Memory B cell (primary cell): ENCODE data around the gene PRKAR1A.
"Not testable (repeated sequence)": the region's sequence is repeated elsewhere in the genome, so short reads cannot be mapped to it uniquely, and the experiment has no call there.

Experiments
- ATAC-seq: fragments of 150-1000 bp; cut with Tn5 transposase; 2 replicates; pipeline ENCODE4 v1.10.0; 2021; ENCODE audit warnings: low read depth, mild to moderate bottlenecking, moderate library complexity
- DNase-seq, 2 donors: peaks; one replicate each; pipeline ENCODE4 v3.0.0; 2022; ENCODE audit warnings: low spot score in 2 of 2
- H3K27ac Mint-ChIP-seq: one replicate; pipeline ENCODE4 v1.8.0; 2022; ENCODE audit warnings: mild to moderate bottlenecking, moderate library complexity, mixed read lengths
- H3K27me3 Mint-ChIP-seq: one replicate; pipeline ENCODE4 v1.8.0; 2022; ENCODE audit warnings: mixed read lengths
- H3K36me3 Mint-ChIP-seq: one replicate; pipeline ENCODE4 v1.8.0; 2022; ENCODE audit warnings: mild to moderate bottlenecking, mixed read lengths
- H3K4me1 Mint-ChIP-seq: one replicate; pipeline ENCODE4 v1.8.0; 2022; ENCODE audit warnings: mixed read lengths
- H3K4me3 Mint-ChIP-seq: one replicate; pipeline ENCODE4 v1.8.0; 2022; ENCODE audit warnings: mild to moderate bottlenecking, moderate library complexity, mixed read lengths
- H3K9me3 Mint-ChIP-seq: one replicate; pipeline ENCODE4 v1.8.0; 2022; ENCODE audit warnings: mixed read lengths

The PRKAR1A gene

GRCh38 chr17:68518063-68518815 lies 6.0 kb downstream of the PRKAR1A start:
- H3K36me3 Mint-ChIP-seq, result peaks cover 31% of the 10 kb centered on the region
- no peak overlapping the region for H3K27ac Mint-ChIP-seq
- H3K4me3 Mint-ChIP-seq, result no peak overlapping the region
- H3K27me3 Mint-ChIP-seq, result no peaks in the 10 kb centered on the region
- H3K9me3 Mint-ChIP-seq, result no peaks in the 10 kb centered on the region
- no peak for DNase-seq
- ATAC-seq, result no peak
- peaks cover 28% of the 10 kb centered on the region for H3K4me1 Mint-ChIP-seq

GRCh38 chr17:68519051-68519450 lies 6.8 kb downstream of the PRKAR1A start:
- not testable (repeated sequence) for H3K9me3 Mint-ChIP-seq

GRCh38 chr17:68519911-68520310 lies 7.7 kb downstream of the PRKAR1A start:
- H3K27ac Mint-ChIP-seq, result no peak overlapping the region
- ATAC-seq, result no peak
- H3K27me3 Mint-ChIP-seq, result no peaks in the 10 kb centered on the region
- H3K4me3 Mint-ChIP-seq, result no peak overlapping the region
- H3K9me3 Mint-ChIP-seq, result no peaks in the 10 kb centered on the region
- peaks cover 38% of the 10 kb centered on the region for H3K36me3 Mint-ChIP-seq
- DNase-seq, result no peak
- peaks cover 18% of the 10 kb centered on the region for H3K4me1 Mint-ChIP-seq

More at GRCh38 chr17:68519051-68519450, 6.8 kb downstream of the PRKAR1A start:
- Mint-ChIP-seq H3K27ac (peak overlapping the region; percentile 84), H3K4me1 (peaks cover 21% of the 10 kb centered on the region), H3K36me3 (peaks cover 33% of the 10 kb centered on the region)
- not testable (repeated sequence) for DNase-seq, H3K4me3 Mint-ChIP-seq, H3K27me3 Mint-ChIP-seq, ATAC-seq

GRCh38 chr17:68522266-68522665 lies 10.0 kb downstream of the PRKAR1A start:
- H3K36me3 Mint-ChIP-seq, result peaks cover 42% of the 10 kb centered on the region
- no peaks in the 10 kb centered on the region for H3K9me3 Mint-ChIP-seq
- ATAC-seq (no peak), DNase-seq (no peak)
- no peak overlapping the region for H3K4me3 Mint-ChIP-seq
- H3K27ac Mint-ChIP-seq, result no peak overlapping the region
- H3K27me3 Mint-ChIP-seq, result no peaks in the 10 kb centered on the region
- peaks cover 11% of the 10 kb centered on the region for H3K4me1 Mint-ChIP-seq

- DNase-seq, result no peak
- ATAC-seq, result no peak
- peaks cover 57% of the 10 kb centered on the region for H3K36me3 Mint-ChIP-seq
- H3K4me3 Mint-ChIP-seq, result no peak overlapping the region
- H3K27me3 Mint-ChIP-seq, result no peaks in the 10 kb centered on the region
- no peaks in the 10 kb centered on the region for H3K4me1 Mint-ChIP-seq
- no peaks in the 10 kb centered on the region for H3K9me3 Mint-ChIP-seq
- H3K27ac Mint-ChIP-seq, result no peak overlapping the region
These were observed 14.3 kb downstream of the PRKAR1A start for GRCh38 chr17:68526548-68526947.

- H3K9me3 Mint-ChIP-seq, result no peaks in the 10 kb centered on the region
These were observed 15.1 kb downstream of the PRKAR1A start for GRCh38 chr17:68527314-68527713.

GRCh38 chr17:68531252-68531651 lies 19.0 kb downstream of the PRKAR1A start:
- H3K36me3 Mint-ChIP-seq, result peaks cover 55% of the 10 kb centered on the region

More at GRCh38 chr17:68527314-68527713, 15.1 kb downstream of the PRKAR1A start:
- Mint-ChIP-seq H3K27ac (peak overlapping the region; percentile 17), H3K4me1 (no peaks in the 10 kb centered on the region), H3K4me3 (no peak overlapping the region), H3K27me3 (no peaks in the 10 kb centered on the region), H3K36me3 (peaks cover 56% of the 10 kb centered on the region)
- DNase-seq (no peak), ATAC-seq (no peak)

GRCh38 chr17:68532826-68533225 lies 20.6 kb downstream of the PRKAR1A start:
- Mint-ChIP-seq H3K27me3 (no peaks in the 10 kb centered on the region), H3K4me1 (no peaks in the 10 kb centered on the region), H3K4me3 (no peak overlapping the region), H3K9me3 (no peaks in the 10 kb centered on the region), H3K27ac (no peak overlapping the region), H3K36me3 (peaks cover 43% of the 10 kb centered on the region)
- ATAC-seq (no peak), DNase-seq (no peak)

More at GRCh38 chr17:68531252-68531651, 19.0 kb downstream of the PRKAR1A start:
- no peak overlapping the region for H3K4me3 Mint-ChIP-seq
- ATAC-seq, result no peak
- DNase-seq, result no peak
- H3K27ac Mint-ChIP-seq, result peak overlapping the region; percentile 60
- H3K9me3 Mint-ChIP-seq, result no peaks in the 10 kb centered on the region
- no peaks in the 10 kb centered on the region for H3K27me3 Mint-ChIP-seq
- H3K4me1 Mint-ChIP-seq, result no peaks in the 10 kb centered on the region

- no peak overlapping the region for H3K4me3 Mint-ChIP-seq
- no peaks in the 10 kb centered on the region for H3K9me3 Mint-ChIP-seq
- no peaks in the 10 kb centered on the region for H3K27me3 Mint-ChIP-seq
- H3K4me1 Mint-ChIP-seq, result no peaks in the 10 kb centered on the region
- ATAC-seq (no peak), DNase-seq (no peak)
- H3K36me3 Mint-ChIP-seq, result peaks cover 35% of the 10 kb centered on the region
- H3K27ac Mint-ChIP-seq, result no peak overlapping the region
These were observed 21.9 kb downstream of the PRKAR1A start for GRCh38 chr17:68533887-68534694.

- DNase-seq (no peak), ATAC-seq (no peak)
- H3K27ac Mint-ChIP-seq, result no peak overlapping the region
- H3K4me1 Mint-ChIP-seq, result peaks cover 4% of the 10 kb centered on the region
- no peaks in the 10 kb centered on the region for H3K27me3 Mint-ChIP-seq
- H3K36me3 Mint-ChIP-seq, result peaks cover 32% of the 10 kb centered on the region
- H3K9me3 Mint-ChIP-seq, result no peaks in the 10 kb centered on the region
- no peak overlapping the region for H3K4me3 Mint-ChIP-seq
These were observed 22.5 kb downstream of the PRKAR1A start for GRCh38 chr17:68534695-68535088.

- H3K9me3 Mint-ChIP-seq, result no peaks in the 10 kb centered on the region
- H3K36me3 Mint-ChIP-seq, result peaks cover 23% of the 10 kb centered on the region
- no peak overlapping the region for H3K27ac Mint-ChIP-seq
- no peak for DNase-seq
- no peak overlapping the region for H3K4me3 Mint-ChIP-seq
- peaks cover 6% of the 10 kb centered on the region for H3K4me1 Mint-ChIP-seq
- no peaks in the 10 kb centered on the region for H3K27me3 Mint-ChIP-seq
- ATAC-seq, result no peak
These were observed 23.7 kb downstream of the PRKAR1A start for GRCh38 chr17:68535922-68536321.

- peaks cover 17% of the 10 kb centered on the region for H3K36me3 Mint-ChIP-seq
- H3K9me3 Mint-ChIP-seq, result no peaks in the 10 kb centered on the region
- H3K4me3 Mint-ChIP-seq, result peak overlapping the region; percentile 2
- peak in 1 of 2 donors; percentile 26 for DNase-seq
- H3K27me3 Mint-ChIP-seq, result no peaks in the 10 kb centered on the region
- peak; percentile 71 for ATAC-seq
- peak overlapping the region; percentile 25 for H3K27ac Mint-ChIP-seq
- peaks cover 9% of the 10 kb centered on the region for H3K4me1 Mint-ChIP-seq
These were observed 27.6 kb downstream of the PRKAR1A start for GRCh38 chr17:68539548-68540467.

- H3K4me1 Mint-ChIP-seq, result peaks cover 9% of the 10 kb centered on the region
- no peaks in the 10 kb centered on the region for H3K27me3 Mint-ChIP-seq
- no peak overlapping the region for H3K4me3 Mint-ChIP-seq
- ATAC-seq (no peak), DNase-seq (no peak)
- H3K9me3 Mint-ChIP-seq, result no peaks in the 10 kb centered on the region
- H3K27ac Mint-ChIP-seq, result no peak overlapping the region
- peaks cover 12% of the 10 kb centered on the region for H3K36me3 Mint-ChIP-seq
These were observed 28.8 kb downstream of the PRKAR1A start for GRCh38 chr17:68540981-68541380.
